Stimulated activated CD4-positive, alpha-beta T cell treated with anti-CD3 and anti-CD28 coated beads, Interleukin-1b, Interleukin-23, amount 100 ng/mL, for 24 hours (primary cell): Measurements from ENCODE around the gene ING5.
"Not testable (repeated sequence)": the region's sequence is repeated elsewhere in the genome, so short reads cannot be mapped to it uniquely, and the experiment has no call there.

Experiments
- DNase-seq, 4 experiments: peaks; one replicate each; pipeline ENCODE4 v3.0.0-alpha.2; 2020; ENCODE audit warnings: low read depth in 4 of 4, low spot score in 1 of 4

The ING5 gene

GRCh38 chr2:241738040-241738686, 36.3 kb downstream of the ING5 start:
- no peak for DNase-seq

- DNase-seq = no peak
Measured at GRCh38 chr2:241739177-241739576, 37.3 kb downstream of the ING5 start.

- peak in 3 of 4 experiments; percentile 40 to 67 (median 59) for DNase-seq
Measured at GRCh38 chr2:241739651-241740050, 37.8 kb downstream of the ING5 start.

- DNase-seq = no peak
Measured at GRCh38 chr2:241741016-241741415, 39.2 kb downstream of the ING5 start.

GRCh38 chr2:241742320-241742939, 40.6 kb downstream of the ING5 start:
- no peak for DNase-seq

- DNase-seq = not testable (repeated sequence)
Measured at GRCh38 chr2:241743008-241743407, 41.2 kb downstream of the ING5 start.

GRCh38 chr2:241743620-241744019, 41.8 kb downstream of the ING5 start:
- no peak for DNase-seq

- no peak for DNase-seq
Measured at GRCh38 chr2:241744028-241744754, 42.4 kb downstream of the ING5 start.

- no peak for DNase-seq
Measured at GRCh38 chr2:241745276-241745675, 43.4 kb downstream of the ING5 start.

GRCh38 chr2:241746084-241746483, 44.2 kb downstream of the ING5 start:
- no peak for DNase-seq

GRCh38 chr2:241748468-241749256, 46.8 kb downstream of the ING5 start:
- no peak for DNase-seq

- no peak for DNase-seq
Measured at GRCh38 chr2:241750076-241750840, 48.4 kb downstream of the ING5 start.

- DNase-seq = no peak
Measured at GRCh38 chr2:241751152-241751551, 49.3 kb downstream of the ING5 start.

GRCh38 chr2:241751776-241752175, 49.9 kb downstream of the ING5 start:
- DNase-seq = no peak

GRCh38 chr2:241752253-241752652, 50.4 kb downstream of the ING5 start:
- DNase-seq = no peak

- DNase-seq = no peak
Measured at GRCh38 chr2:241752689-241753276, 50.9 kb downstream of the ING5 start.

- no peak for DNase-seq
Measured at GRCh38 chr2:241753493-241753892, 51.7 kb downstream of the ING5 start.

GRCh38 chr2:241754042-241754441, 52.2 kb downstream of the ING5 start:
- DNase-seq = no peak

GRCh38 chr2:241755166-241755565, 53.3 kb downstream of the ING5 start:
- no peak for DNase-seq

GRCh38 chr2:241755777-241756176, 53.9 kb downstream of the ING5 start:
- no peak for DNase-seq
